Diencephalon (tissue), 1 donor: Measurements from ENCODE around the gene CCL17. TPM values are rescaled to one million over a fixed set of nuclear protein-coding genes. Genes with fewer than 3 reads are reported as not detected.

ENCODE experiments used
- total RNA-seq: library from RNA; depleted of rRNA; stranded (reverse); fragments of >200 nt; gene quantifications from one replicate; pipeline ENCODE4 v1.2.3, GENCODE V29; 2014

The CCL17 gene
- total RNA-seq = not detected

DNA sequence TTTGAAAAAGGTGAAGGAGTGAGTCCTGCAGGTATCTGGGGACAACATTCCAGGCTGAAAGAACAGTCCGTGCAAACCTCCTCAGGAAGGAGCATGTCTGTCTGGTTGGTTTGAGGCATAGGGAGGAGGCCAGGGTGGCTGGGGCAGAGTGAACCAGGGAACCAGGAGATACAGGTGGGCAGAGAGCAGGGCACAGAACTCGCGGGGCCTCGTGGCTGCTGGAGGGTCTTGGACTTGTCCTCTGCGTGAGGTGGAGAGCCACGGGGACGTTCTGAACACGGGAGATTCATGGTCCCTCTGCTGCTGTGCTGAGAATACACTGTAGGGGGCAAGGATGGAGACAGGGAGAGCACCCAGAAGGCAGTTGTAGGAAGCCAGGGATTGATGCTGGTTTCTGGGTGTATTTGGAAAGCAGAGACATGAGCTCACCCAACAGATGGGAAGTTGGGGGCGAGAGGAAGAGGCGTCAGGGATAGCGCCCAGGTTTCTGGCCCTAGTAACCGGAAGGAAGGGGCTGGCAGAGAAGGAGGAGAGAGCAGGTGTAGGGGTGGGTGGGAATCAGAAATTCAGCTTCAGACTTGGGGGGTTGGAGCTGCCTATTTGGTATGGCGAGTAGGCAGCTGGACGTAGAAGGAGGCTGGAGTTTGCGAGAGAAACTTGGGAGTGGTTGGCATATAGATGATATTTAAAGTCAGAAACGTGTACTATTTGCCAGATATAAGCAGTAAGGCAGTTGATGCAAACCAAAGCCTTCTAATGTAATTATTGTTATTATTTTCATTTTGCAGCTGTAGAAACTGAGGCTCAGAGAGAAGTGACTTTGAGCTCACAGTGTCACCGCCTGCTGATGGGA lies at the start of gene CCL17:
Gene CCL17 (plus strand): TSS at position 803 of the 853 bp plus-strand sequence. CDS start 9,166 bp downstream, outside the sequence.

GRCh38 chr16:57358527-57359095 lies 46.0 kb upstream of the CCL17 start, which contains the start of gene CCL22:
TSS of gene CCL22 (plus strand) at chr16:57358783. CDS start at chr16:57358817, 34 bp downstream.

DNA sequence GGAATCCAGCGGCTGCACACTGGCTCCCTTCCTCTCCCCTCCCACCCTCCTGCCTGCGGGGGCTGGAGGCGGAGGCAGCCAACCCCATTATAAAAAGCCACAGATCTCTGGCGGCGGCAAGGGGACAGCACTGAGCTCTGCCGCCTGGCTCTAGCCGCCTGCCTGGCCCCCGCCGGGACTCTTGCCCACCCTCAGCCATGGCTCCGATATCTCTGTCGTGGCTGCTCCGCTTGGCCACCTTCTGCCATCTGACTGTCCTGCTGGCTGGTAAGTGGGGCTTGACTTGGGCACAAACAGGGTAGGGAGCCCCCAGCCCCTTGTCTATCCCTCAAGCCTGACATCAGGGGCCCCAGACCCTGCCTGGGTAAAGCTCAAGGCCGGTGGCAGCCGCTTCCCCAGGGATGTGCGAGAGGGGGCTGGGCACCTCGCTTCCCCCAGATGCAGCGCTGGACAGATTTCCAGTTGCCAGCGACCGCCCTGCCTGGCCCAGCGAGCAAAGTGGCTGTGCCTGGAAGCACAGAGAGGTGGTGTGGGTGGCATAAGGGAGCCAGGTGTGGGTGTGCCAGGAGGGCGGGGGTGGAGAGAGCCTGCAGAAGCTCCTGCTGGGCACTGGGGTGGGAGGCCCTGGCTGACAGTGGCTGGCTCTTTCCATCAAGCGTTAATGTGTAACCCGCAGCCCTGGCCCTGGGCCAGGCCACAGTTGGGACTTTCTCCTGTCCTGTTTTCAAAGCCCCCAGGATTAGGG lies 32.0 kb upstream of the CCL17 start, which contains the start of gene CX3CL1:
Gene CX3CL1 (plus strand): TSS at position 119 of the 745 bp plus-strand sequence. CDS start 79 bp downstream, at position 198.

DNA sequence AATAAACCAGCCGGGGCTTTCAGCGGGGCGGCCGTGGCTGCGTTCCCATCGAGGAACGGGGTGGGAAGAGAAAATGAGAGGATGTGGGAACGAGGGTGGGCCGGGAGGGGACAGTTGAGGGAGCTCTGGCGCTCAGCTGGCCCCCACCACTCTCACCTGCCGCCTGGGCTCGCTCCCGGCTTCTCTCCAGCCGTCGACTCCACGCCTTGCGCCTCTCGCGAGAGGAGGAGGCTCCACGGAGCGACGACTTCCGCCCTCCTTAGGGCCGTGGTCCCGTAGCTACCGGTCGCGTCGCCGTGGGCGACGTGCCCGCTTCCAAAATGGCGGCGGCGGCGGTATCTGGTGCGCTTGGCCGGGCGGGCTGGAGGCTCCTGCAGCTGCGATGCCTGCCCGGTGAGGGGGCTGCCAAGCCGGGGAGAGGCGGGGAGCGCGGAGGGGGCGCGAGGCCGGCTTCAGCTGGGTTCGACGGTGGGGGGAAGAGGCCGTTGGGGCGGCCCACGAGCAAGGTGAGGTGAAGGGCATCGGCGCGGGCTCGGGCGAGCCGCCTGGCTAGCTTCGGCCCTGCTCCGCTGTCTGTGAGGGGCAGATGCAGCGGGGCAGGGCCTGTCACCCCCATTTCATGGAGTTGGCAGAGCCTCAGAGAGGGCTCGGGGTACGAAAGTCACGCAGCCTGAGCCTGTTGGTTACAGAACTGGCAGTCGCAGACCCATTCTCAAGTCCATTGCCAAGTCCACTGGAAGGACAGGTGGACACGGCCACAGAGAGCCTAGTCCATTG lies 42.8 kb downstream of the CCL17 start, which contains the start of the genes CIAPIN1 and COQ9:
Gene CIAPIN1 (minus strand): TSS at position 200 of the 777 bp plus-strand sequence. CDS start 6,457 bp downstream, outside the sequence.
Gene COQ9 (plus strand): TSS at position 294 of the 777 bp plus-strand sequence. CDS start 27 bp downstream, at position 321.

GRCh38 chr16:57462209-57462977 lies 57.8 kb downstream of the CCL17 start, which contains the start of gene POLR2C:
TSS of gene POLR2C (plus strand) at chr16:57462679. CDS start at chr16:57462725, 46 bp downstream.

Other genes starting within 250 kb of the CCL17 start
- gene PSME3IP1, start 218.7 kb upstream of the CCL17 start, total RNA-seq = 146 TPM
- 71.7 TPM for gene RSPRY1, start 218.4 kb upstream of the CCL17 start, total RNA-seq
- 76.1 TPM for gene ARL2BP, start 159.5 kb upstream of the CCL17 start, total RNA-seq
- gene PLLP, start 120.1 kb upstream of the CCL17 start, total RNA-seq = 3.9 TPM
- gene CCL22, start 46.0 kb upstream of the CCL17 start, total RNA-seq = not detected
- 18.2 TPM for gene CX3CL1, start 32.3 kb upstream of the CCL17 start, total RNA-seq
- 63.0 TPM for gene CIAPIN1, start 42.6 kb downstream of the CCL17 start, total RNA-seq
- 36.4 TPM for gene COQ9, start 42.7 kb downstream of the CCL17 start, total RNA-seq
- 60.2 TPM for gene POLR2C, start 57.9 kb downstream of the CCL17 start, total RNA-seq
- gene DOK4, start 81.7 kb downstream of the CCL17 start, total RNA-seq = 62.5 TPM
- gene CCDC102A, start 131.8 kb downstream of the CCL17 start, total RNA-seq = 1.6 TPM
- 0.69 TPM for gene ADGRG5, start 137.9 kb downstream of the CCL17 start, total RNA-seq
- 94.8 TPM for gene ADGRG1, start 223.9 kb downstream of the CCL17 start, total RNA-seq